Neuronal stem cell (in vitro differentiated cells): Measurements from ENCODE around the gene AREL1.
A peak's percentile ranks its signal among the peaks of the same experiment; 100 is the strongest.

ENCODE experiments used
- DNase-seq: peaks from one replicate; pipeline ENCODE4 v3.0.0-alpha.2; 2013; ENCODE audit warnings: low spot score
- H2AFZ ChIP-seq: one replicate; pipeline ENCODE4 v1.6.1; 2013; ENCODE audit warnings: mild to moderate bottlenecking, low read length, inconsistent platforms
- H2AK5ac ChIP-seq: 2 replicates; pipeline ENCODE4 v1.6.1; 2013; ENCODE audit warnings: low read depth, mild to moderate bottlenecking, inconsistent platforms, low read length, moderate library complexity, mixed read lengths
- H2BK120ac ChIP-seq: 2 replicates; pipeline ENCODE4 v1.6.1; 2013; ENCODE audit warnings: low read depth, mild to moderate bottlenecking, inconsistent platforms, low read length, moderate library complexity, mixed read lengths
- H2BK12ac ChIP-seq: one replicate; pipeline ENCODE4 v1.6.1; 2013; ENCODE audit warnings: low read length, inconsistent platforms
- H2BK15ac ChIP-seq: 2 replicates; pipeline ENCODE4 v1.6.1; 2013; ENCODE audit warnings: mild to moderate bottlenecking, low read length, inconsistent platforms, mixed read lengths
- H2BK5ac ChIP-seq: one replicate; pipeline ENCODE4 v1.6.1; 2013; ENCODE audit warnings: inconsistent platforms, mild to moderate bottlenecking, low read length, moderate library complexity
- H3K14ac ChIP-seq: one replicate; pipeline ENCODE4 v1.6.1; 2013; ENCODE audit warnings: low read length, inconsistent platforms
- H3K18ac ChIP-seq: 2 replicates; pipeline ENCODE4 v1.6.1; 2013; ENCODE audit warnings: low read length, inconsistent platforms
- H3K23ac ChIP-seq: 2 replicates; pipeline ENCODE4 v1.6.1; 2013; ENCODE audit warnings: low read depth, mild to moderate bottlenecking, mixed read lengths, low read length, inconsistent platforms; ENCODE audit not compliant: poor library complexity
- H3K27ac ChIP-seq: replicated peaks from 3 replicates; pipeline ENCODE4 v1.5.1; 2013; ENCODE audit warnings: low read length, inconsistent platforms
- H3K27me3 ChIP-seq, 3 experiments: 2 replicates each; pipeline ENCODE4 v1.6.1; 2013; ENCODE audit warnings: low read length in 3 of 3, mild to moderate bottlenecking in 2 of 3, inconsistent platforms in 1 of 3, low read depth in 1 of 3, mixed read lengths in 1 of 3, moderate library complexity in 1 of 3; ENCODE audit not compliant: control insufficient read depth in 3 of 3, insufficient read depth in 3 of 3
- H3K36me3 ChIP-seq, 2 donors: replicated peaks in 1 of 2; 2 replicates each; pipeline ENCODE4 v1.6.1; 2013; ENCODE audit warnings: low read length in 2 of 2; ENCODE audit not compliant: control insufficient read depth in 2 of 2, insufficient read depth in 2 of 2
- H3K4ac ChIP-seq: 2 replicates; pipeline ENCODE4 v1.6.1; 2013; ENCODE audit warnings: inconsistent platforms, mild to moderate bottlenecking, low read length, moderate library complexity
- H3K4me1 ChIP-seq, 2 donors: 1 replicate in 1 of 2; 2 replicates in 1 of 2; pipeline ENCODE4 v1.6.1; 2013; ENCODE audit warnings: low read length in 2 of 2, low read depth in 1 of 2; ENCODE audit not compliant: control insufficient read depth in 2 of 2, insufficient read depth in 1 of 2
- H3K4me2 ChIP-seq: one replicate; pipeline ENCODE4 v1.6.1; 2013; ENCODE audit warnings: mild to moderate bottlenecking, low read length, inconsistent platforms; ENCODE audit not compliant: insufficient read depth, poor library complexity, severe bottlenecking
- H3K4me3 ChIP-seq, 2 donors: 2 replicates each; pipeline ENCODE4 v1.5.1; 2013; ENCODE audit warnings: low read length in 2 of 2, mild to moderate bottlenecking in 2 of 2, inconsistent platforms in 1 of 2, moderate library complexity in 1 of 2
- H3K79me1 ChIP-seq: one replicate; pipeline ENCODE4 v1.6.1; 2013; ENCODE audit warnings: low read depth, mild to moderate bottlenecking, inconsistent platforms, low read length, moderate library complexity
- H3K9ac ChIP-seq: one replicate; pipeline ENCODE4 v1.6.1; 2013; ENCODE audit warnings: mild to moderate bottlenecking, low read depth, low read length, inconsistent platforms; ENCODE audit not compliant: poor library complexity
- H3K9me3 ChIP-seq, 2 donors: replicated peaks in 1 of 2; 2 replicates each; pipeline versions ENCODE3 to v1.6.1; 2013; ENCODE audit warnings: low read length in 2 of 2, mild to moderate bottlenecking in 2 of 2, inconsistent platforms in 1 of 2, low read depth in 1 of 2, mixed read lengths in 1 of 2, moderate library complexity in 1 of 2; ENCODE audit not compliant: control insufficient read depth in 2 of 2, insufficient read depth in 1 of 2
- H4K8ac ChIP-seq: one replicate; pipeline ENCODE4 v1.6.1; 2013; ENCODE audit warnings: low read depth, mild to moderate bottlenecking, inconsistent platforms, low read length, moderate library complexity
- H4K91ac ChIP-seq: one replicate; pipeline ENCODE4 v1.6.1; 2013; ENCODE audit warnings: low read length, low read depth, mild to moderate bottlenecking, inconsistent platforms; ENCODE audit not compliant: poor library complexity
- WGBS, 2 donors: extraction: QIAGEN DNeasy Blood & Tissue Kit; methylation state at CpG; one replicate each; pipeline ENCODE4 v1.1.7; 2013; ENCODE audit warnings: missing lambda C conversion rate in 2 of 2, mixed read lengths in 1 of 2; ENCODE audit not compliant: insufficient read length in 2 of 2, insufficient replicate concordance in 1 of 2; ENCODE audit errors: extremely low coverage in 2 of 2; 5-methylcytosine and 5-hydroxymethylcytosine counted together

Gene AREL1

GRCh38 chr14:74723134-74723533 lies 10.3 kb upstream of the AREL1 start:
- Histone ChIP-seq H3K9ac (no peak overlapping the region), H4K8ac (no peak overlapping the region), H3K14ac (no peak overlapping the region), H3K18ac (no peak overlapping the region), H2BK120ac (no peak overlapping the region), H3K36me3 (peaks cover 3 to 50% of the 10 kb centered on the region in 2 donors), H3K27ac (no peak overlapping the region), H2AFZ (no peak overlapping the region), H4K91ac (no peak overlapping the region), H3K4ac (no peak overlapping the region), H2BK5ac (no peak overlapping the region), H2BK15ac (no peak overlapping the region), H3K4me1 (no peaks in the 10 kb centered on the region), H2BK12ac (no peak overlapping the region), H3K4me3 (no peak overlapping the region), H3K79me1 (no peaks in the 10 kb centered on the region), H2AK5ac (no peak overlapping the region), H3K23ac (no peak overlapping the region), H3K9me3 (no peaks in the 10 kb centered on the region), H3K27me3 (no peaks in the 10 kb centered on the region), H3K4me2 (no peak overlapping the region)
- WGBS, 2 donors: no CpG with 5 or more reads among the region's 3 CpGs
- DNase-seq: no peak

- Histone ChIP-seq H2BK5ac (no peak overlapping the region), H3K4me1 (no peaks in the 10 kb centered on the region), H3K9me3 (no peaks in the 10 kb centered on the region), H3K9ac (no peak overlapping the region), H2BK15ac (no peak overlapping the region), H3K23ac (no peak overlapping the region), H3K27ac (no peak overlapping the region), H3K14ac (no peak overlapping the region), H3K27me3 (no peaks in the 10 kb centered on the region), H3K4ac (no peak overlapping the region), H3K79me1 (no peaks in the 10 kb centered on the region), H2AK5ac (no peak overlapping the region), H4K8ac (no peak overlapping the region), H2AFZ (no peak overlapping the region), H2BK120ac (no peak overlapping the region), H3K18ac (no peak overlapping the region), H3K4me2 (no peak overlapping the region), H3K4me3 (no peak overlapping the region), H3K36me3 (peaks cover 4 to 68% of the 10 kb centered on the region in 2 donors), H4K91ac (no peak overlapping the region), H2BK12ac (no peak overlapping the region)
- DNase-seq: no peak
Observed at GRCh38 chr14:74720526-74720925, 7.6 kb upstream of the AREL1 start.

GRCh38 chr14:74713395-74713735 lies 485 bp upstream of the AREL1 start:
- WGBS, 2 donors: 100% methylated on average over 1 of the region's 6 CpGs; no CpG with 5 or more reads in 1 of the 2 donors
- H3K14ac ChIP-seq: no peak overlapping the region
- H3K9ac ChIP-seq: no peak overlapping the region
- H3K79me1 ChIP-seq: peaks cover 4% of the 10 kb centered on the region
- H3K36me3 ChIP-seq: peaks cover 2 to 37% of the 10 kb centered on the region in 2 donors
- no peak overlapping the region for H3K4ac ChIP-seq
- H3K9me3 ChIP-seq: no peaks in the 10 kb centered on the region
- peak overlapping the region; percentile 46 for H3K4me2 ChIP-seq
- no peak overlapping the region for H3K18ac ChIP-seq
- H4K8ac ChIP-seq: no peak overlapping the region
- H2BK120ac ChIP-seq: no peak overlapping the region
- peaks cover 2% of the 10 kb centered on the region in 2 donors for H3K4me1 ChIP-seq
- no peaks in the 10 kb centered on the region for H3K27me3 ChIP-seq
- H3K27ac ChIP-seq: no peak overlapping the region
- peak overlapping the region; percentile 90 to 96 for H3K4me3 ChIP-seq
- H3K23ac ChIP-seq: no peak overlapping the region
- peak overlapping the region; percentile 72 for H2AFZ ChIP-seq
- no peak overlapping the region for H2AK5ac ChIP-seq
- no peak overlapping the region for H2BK5ac ChIP-seq
- no peak overlapping the region for H2BK12ac ChIP-seq
- no peak for DNase-seq
- H4K91ac ChIP-seq: no peak overlapping the region
- H2BK15ac ChIP-seq: no peak overlapping the region

- H3K4ac ChIP-seq: no peak overlapping the region
- no peak overlapping the region for H2AFZ ChIP-seq
- H2BK5ac ChIP-seq: no peak overlapping the region
- peaks cover 2% of the 10 kb centered on the region in 2 donors for H3K4me1 ChIP-seq
- H3K14ac ChIP-seq: no peak overlapping the region
- no peak overlapping the region for H2BK12ac ChIP-seq
- peak overlapping the region in 1 of 2 donors; percentile 96 for H3K4me3 ChIP-seq
- no peak overlapping the region for H4K8ac ChIP-seq
- H3K18ac ChIP-seq: no peak overlapping the region
- H3K4me2 ChIP-seq: no peak overlapping the region
- DNase-seq: no peak
- H2BK120ac ChIP-seq: no peak overlapping the region
- H3K79me1 ChIP-seq: peaks cover 4% of the 10 kb centered on the region
- H3K27ac ChIP-seq: no peak overlapping the region
- H2AK5ac ChIP-seq: no peak overlapping the region
- peaks cover 0 to 22% of the 10 kb centered on the region in 2 donors for H3K36me3 ChIP-seq
- H2BK15ac ChIP-seq: no peak overlapping the region
- H4K91ac ChIP-seq: no peak overlapping the region
- no peak overlapping the region for H3K23ac ChIP-seq
- no peak overlapping the region for H3K9ac ChIP-seq
- WGBS, 2 donors: no CpG with 5 or more reads among the region's 5 CpGs
- H3K27me3 ChIP-seq: no peaks in the 10 kb centered on the region
- no peaks in the 10 kb centered on the region for H3K9me3 ChIP-seq
Observed at GRCh38 chr14:74711651-74712050, 1.2 kb downstream of the AREL1 start.
